Measurements from ENCODE around the gene CTNNA3. TPM values are rescaled to one million over a fixed set of nuclear protein-coding genes. Genes with fewer than 3 reads are reported as not detected.
"Not testable (repeated sequence)": the region's sequence is repeated elsewhere in the genome, so short reads cannot be mapped to it uniquely, and the experiment has no call there.

CTNNA3 gene
- polyA plus RNA-seq, 3 donors: 0.05 to 0.09 TPM; not detected in 1

DNA sequence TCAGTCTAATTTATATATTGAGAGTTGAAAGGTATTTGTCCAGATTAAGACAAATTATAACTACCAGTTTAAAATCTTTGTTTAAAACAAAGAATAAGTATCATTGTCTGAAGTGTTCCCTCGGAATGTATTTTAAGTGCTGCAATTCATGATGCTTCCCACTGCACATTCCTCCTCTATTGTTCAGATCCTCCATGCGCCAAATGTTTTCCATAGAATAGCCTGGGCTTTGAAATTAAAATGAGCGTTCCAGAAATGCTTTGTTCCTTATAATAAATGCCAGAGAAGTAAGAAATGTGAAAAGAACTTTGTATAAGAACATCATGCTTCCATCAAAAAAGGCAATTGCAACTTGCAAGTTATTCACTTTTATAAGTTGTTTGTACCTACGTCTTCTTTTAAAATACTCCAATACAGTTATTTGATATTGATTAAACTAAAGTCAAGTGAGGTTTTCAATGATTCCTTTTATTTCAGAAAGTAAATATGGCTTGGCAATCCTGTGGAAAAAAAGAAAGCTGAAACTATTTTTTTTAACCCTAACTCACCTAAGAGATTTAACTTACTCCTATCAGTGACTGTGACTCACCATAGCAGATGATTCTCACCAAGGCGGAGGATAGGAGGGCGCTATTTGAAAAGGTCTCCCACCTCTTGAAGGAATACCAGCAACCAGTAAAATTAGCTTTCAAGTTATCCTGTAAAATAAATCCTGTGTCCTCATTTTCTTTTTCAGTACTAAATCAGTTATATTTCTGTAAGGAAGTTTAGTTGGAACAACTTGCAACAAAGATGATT is 85.8 kb downstream of the CTNNA3 start:
- WGBS, 3 donors: 70 to 77% (median 70%) methylated on average over 6 of the region's 6 CpGs
- no peak overlapping the region for H3K27ac ChIP-seq (ENCODE audit: low read depth, low read length)

DNA sequence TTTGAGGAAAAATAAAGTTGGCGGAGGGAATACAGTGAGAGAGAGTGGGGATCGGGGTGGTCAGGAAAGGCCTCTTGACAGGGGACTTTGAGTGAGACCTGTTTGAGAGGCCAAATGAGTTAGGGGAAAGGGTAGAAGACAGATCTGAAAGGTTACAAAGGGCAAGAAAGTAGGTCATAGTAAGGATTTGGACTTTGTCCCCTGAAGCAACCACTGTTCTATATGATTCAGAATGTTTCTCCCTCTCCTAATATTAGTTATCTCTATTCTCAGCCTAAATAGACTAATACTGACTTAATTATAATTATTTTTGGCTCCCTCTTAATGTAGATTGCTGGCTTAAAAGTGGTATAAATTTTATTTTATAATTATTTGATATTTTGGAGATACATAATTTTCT is 88.0 kb downstream of the CTNNA3 start:
- WGBS, 3 donors: 93 to 96% (median 94%) methylated on average over 2 of the region's 2 CpGs
- H3K27ac ChIP-seq (ENCODE audit: low read depth, low read length): no peak overlapping the region

DNA sequence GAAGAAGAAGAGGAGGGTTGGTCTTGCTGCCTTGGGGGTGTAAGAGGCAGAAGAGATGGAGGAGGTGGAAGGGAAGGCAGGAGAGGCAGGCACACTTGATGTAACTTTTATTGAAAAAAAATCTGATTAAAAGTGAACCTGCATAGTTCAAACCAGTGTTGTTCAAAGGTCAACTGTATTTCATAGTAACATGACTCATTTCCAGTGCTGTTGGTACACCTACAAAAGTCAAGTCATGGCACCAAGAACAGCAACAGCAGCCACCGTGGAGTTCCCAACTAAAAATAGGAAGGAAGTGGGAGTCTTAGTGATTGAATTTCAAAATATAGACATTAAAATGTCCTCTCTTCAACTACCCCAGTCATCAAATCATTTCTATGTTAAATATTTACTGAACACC is 88.5 kb downstream of the CTNNA3 start:
- H3K27ac ChIP-seq (ENCODE audit: low read depth, low read length): no peak overlapping the region
- 27 to 41% (median 34%) methylated on average over 1 of the region's 1 CpG for WGBS, 3 donors

DNA sequence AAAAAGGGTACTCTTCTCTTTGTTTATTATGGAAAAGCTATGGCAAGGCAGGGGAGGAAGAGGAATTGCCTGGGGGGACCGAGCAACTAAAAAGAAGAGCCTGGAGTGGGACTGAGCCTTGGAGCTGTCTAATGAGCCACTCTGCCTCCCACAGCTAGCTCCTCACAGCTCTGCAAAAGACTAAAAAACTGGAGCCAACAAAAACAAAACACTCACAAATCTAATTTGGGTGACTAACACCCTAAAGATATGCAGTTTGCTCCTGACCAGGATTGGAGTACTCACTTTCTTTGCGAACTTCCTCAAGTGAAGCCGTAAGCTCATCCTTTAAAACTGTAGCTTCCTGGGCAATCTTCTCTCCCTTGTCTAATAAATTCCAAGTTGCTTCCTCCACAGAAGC is 89.4 kb downstream of the CTNNA3 start:
- no peak overlapping the region for H3K27ac ChIP-seq (ENCODE audit: low read depth, low read length)
- WGBS, 3 donors: 51 to 83% (median 64%) methylated on average over 3 of the region's 3 CpGs

DNA sequence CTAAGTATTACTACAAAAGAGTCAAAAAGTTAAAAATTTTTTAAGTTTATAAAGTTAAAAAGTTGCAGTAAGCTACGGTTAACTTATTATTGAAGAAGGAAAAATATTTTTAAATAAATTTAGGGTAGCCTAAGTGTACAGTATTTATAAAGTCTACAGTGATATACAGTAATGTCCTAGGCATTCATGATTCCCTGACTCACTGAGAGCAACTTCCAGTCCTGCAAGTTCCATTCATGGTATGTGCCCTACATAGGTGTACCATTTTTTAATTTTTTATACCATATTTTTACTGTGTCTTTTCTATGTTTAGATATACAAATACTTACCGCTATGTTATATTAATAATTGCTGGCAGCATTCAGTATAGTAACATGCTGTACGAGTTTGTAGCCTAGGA is 92.3 kb downstream of the CTNNA3 start:
- no peak overlapping the region for H3K27ac ChIP-seq (ENCODE audit: low read depth, low read length)
- WGBS, 3 donors: 93 to 94% (median 93%) methylated on average over 3 of the region's 3 CpGs

DNA sequence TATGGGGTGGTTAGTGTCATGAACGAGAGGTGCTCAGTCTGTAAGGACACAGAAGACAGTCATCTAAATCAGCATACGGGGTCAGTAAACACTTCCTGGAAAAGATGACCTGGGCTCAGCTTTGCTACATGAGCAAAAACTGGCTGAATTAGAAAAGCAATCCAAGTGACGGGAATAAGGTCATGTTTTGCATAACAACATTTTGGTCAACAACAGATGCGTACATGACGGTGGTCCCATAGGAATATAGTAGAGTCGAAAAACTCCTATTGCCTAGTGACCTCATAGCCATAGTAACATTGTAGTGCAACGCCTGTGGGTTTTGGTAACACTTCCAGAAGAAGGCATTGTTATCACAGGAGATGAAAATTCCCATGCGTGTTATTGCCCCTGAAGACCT is 92.9 kb downstream of the CTNNA3 start:
- 76 to 84% (median 83%) methylated on average over 8 of the region's 8 CpGs for WGBS, 3 donors
- H3K27ac ChIP-seq (ENCODE audit: low read depth, low read length): no peak overlapping the region

DNA sequence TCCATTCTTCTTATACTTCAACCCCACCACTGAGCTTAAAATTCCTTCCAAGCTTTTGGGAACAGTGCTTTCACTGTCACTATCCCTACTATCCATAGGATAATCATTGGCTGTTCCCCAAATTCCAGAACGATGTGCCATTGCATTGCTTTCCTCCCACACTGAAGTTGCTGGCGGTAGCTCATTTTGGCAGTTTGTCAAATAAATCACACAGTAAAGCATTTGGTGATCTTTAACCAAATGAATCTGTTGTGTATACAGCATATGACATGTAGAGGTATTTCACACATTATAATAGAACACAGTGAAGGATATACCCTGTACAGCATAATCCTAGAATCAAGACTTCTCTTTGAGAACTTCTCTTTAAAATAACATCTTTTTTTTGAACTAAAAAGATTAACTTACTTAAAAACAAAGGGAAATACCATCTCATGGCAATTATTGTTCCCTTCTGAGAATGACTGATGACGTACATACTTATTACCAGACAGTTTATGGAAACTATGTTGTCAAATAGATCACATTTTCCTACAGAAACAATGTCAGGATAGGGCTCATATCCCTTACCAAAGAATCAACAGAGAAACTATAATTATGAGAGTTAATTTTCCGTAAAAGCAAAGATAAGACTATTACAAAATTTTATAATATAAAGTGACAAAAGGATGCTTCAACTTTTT is 93.6 kb downstream of the CTNNA3 start:
- 55 to 62% (median 59%) methylated on average over 4 of the region's 4 CpGs for WGBS, 3 donors
- H3K27ac ChIP-seq (ENCODE audit: low read depth, low read length): no peak overlapping the region

DNA sequence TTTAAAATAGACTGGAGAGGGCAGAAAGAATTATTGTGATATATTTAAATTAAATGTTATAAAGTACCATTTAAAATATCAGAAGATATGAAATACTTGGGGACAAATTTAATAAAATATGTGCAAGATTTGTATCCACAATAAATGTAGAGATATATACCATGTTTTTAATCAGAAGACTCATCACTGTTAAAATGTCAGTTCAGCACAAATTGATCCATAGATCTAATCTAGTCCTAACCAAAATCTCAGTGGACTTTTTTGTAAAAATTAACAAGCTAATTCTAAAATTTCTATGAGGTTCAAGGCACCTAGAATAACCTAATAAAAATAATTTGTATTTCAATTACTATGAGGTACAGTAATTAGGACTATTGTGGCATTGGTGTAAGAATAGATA is 96.4 kb downstream of the CTNNA3 start:
- H3K27ac ChIP-seq (ENCODE audit: low read depth, low read length): no peak overlapping the region

DNA sequence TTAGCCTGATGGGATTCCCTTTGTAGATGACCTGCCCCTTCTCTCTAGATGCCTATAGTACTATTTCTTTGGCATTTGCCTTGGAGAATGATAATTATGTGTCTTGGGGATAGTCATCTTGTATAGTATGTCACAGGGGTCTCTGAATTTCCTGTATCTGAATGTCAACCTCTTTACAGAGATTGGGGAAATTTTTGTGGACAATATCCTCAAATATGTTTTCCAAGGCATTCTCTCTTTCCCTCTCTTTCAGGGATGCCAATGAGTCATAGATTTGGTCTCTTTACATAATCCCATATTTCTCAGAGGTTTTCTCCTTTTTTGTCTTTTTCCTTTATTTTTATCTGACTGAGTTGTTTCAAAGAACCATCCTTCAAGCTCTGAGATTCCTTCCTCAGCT is 99.4 kb downstream of the CTNNA3 start:
- H3K27ac ChIP-seq (ENCODE audit: low read depth, low read length): no peak overlapping the region

DNA sequence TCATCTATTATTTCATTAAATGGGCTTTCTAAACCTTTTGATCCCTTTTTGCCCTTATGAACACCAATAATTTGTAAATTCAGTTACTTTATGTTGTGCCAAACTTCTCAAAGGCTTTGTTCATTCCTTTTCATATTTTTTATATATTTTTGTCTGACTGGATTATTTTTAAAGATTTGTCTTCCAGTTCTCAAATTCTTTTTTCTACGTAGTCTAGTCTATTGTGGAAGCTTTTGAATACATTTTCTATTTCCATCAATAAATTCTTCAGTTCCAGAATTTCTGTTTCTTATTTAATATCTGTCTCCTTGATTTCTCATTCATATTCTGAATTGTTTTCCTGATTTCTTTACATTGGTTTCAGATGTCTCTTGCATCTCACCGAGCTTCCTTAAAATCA is 108.2 kb downstream of the CTNNA3 start:
- WGBS, 3 donors: 71 to 78% (median 75%) methylated on average over 2 of the region's 2 CpGs
- no peak overlapping the region for H3K27ac ChIP-seq (ENCODE audit: low read depth, low read length)

DNA sequence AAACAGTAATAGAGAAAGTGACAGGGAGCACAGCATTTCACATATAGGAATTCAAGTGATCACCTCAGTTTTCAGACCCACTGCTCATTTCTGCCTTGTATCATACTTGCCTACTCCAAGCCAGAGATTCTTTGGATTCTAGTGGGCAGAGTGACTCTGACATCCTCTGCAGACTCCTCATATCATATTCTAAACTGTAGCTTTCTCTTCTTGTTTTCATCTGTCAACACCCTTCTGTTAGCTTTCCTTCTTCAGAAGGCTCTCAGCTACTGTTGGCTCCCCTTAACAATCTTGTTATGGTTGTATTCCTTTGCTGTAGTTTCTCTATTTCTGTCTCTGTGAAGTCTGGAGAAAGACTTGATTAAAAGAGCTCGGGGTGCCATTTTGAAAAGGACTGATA is 120.5 kb downstream of the CTNNA3 start:
- H3K27ac ChIP-seq (ENCODE audit: low read depth, low read length): no peak overlapping the region
- whole genome bisulfite sequencing, 3 donors: 62 to 72% (median 69%) methylated on average over 1 of the region's 1 CpG

DNA sequence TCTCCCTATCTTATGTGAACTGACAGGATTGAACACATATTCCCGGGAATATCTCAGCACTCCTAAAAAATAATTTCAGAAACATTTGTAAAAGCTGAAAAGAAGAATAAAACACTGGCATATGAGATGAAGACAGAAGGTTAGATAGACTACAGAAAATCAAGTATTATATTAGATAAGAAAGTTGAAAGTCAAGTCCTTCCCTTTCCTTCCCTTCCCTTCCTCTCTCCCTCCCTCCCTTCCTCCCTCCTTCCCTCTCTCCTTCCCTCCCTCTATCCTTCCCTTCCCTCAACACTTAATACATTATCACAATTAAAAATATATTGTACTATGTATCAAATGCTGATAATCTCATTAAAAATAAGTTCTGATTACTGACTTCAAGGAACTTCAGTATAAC is 122.5 kb downstream of the CTNNA3 start:
- H3K27ac ChIP-seq (ENCODE audit: low read depth, low read length): no peak overlapping the region
- 72 to 91% (median 90%) methylated on average over 1 of the region's 1 CpG for WGBS, 3 donors

DNA sequence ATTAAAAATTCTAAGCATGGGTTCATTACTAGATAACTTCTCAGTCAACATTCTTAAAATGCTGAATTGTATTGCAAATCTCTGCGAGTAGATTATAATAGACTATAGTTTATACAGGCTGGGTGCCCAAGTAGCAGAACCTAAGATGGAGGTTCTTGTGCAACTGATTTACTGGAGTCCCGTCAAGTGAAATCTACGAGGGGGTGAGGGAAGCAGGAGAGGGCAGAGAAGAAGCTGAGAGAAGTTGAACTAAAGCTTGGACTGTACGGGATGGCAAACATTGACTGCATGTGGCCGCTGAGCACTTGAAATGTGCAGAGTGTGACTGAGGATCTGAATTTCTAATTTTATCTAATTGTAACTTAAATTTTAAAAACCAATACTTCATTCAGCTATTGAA is 124.5 kb downstream of the CTNNA3 start:
- whole genome bisulfite sequencing, 3 donors: 83 to 88% (median 87%) methylated on average over 5 of the region's 5 CpGs
- no peak overlapping the region for H3K27ac ChIP-seq (ENCODE audit: low read depth, low read length)

DNA sequence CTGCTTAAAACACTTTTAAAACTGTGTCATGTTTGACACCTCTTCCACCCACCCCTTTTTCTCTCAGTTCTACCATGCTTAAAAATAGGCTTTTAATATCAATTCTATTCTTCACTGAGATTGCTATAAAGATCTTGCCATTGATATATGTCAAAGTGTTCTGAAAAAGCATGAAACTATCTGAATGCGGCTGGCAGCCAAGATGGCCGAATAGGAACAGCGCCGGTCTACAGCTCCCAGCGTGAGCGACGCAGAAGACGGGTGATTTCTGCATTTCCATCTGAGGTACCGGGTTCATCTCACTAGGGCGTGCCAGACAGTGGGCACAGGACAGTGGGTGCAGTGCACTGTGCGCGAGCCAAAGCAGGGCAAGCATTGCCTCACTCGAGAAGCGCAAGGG is 137.7 kb downstream of the CTNNA3 start:
- H3K27ac ChIP-seq (ENCODE audit: low read depth, low read length): not testable (repeated sequence)
- whole genome bisulfite sequencing, 3 donors: 94 to 96% (median 95%) methylated on average over 14 of the region's 14 CpGs

DNA sequence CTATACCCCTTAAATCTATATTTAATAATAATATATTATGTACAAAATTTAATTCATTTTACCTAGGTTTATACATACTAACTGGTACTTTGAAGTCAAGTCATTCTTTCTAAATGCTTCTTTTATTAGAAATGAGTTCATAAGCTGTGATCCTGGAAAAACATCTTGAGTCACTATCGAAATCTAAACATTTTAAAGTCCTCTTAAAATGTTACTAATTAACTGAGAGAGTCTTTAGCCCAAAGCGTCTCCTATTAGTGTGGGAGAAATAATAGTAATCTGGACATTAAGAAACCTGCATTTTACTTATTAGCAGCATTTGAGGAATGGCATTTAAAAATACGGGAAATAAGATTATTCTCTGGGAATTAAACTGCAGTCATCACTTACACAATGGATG is 142.7 kb downstream of the CTNNA3 start:
- WGBS, 3 donors: 72 to 91% (median 86%) methylated on average over 3 of the region's 3 CpGs
- no peak overlapping the region for H3K27ac ChIP-seq (ENCODE audit: low read depth, low read length)

DNA sequence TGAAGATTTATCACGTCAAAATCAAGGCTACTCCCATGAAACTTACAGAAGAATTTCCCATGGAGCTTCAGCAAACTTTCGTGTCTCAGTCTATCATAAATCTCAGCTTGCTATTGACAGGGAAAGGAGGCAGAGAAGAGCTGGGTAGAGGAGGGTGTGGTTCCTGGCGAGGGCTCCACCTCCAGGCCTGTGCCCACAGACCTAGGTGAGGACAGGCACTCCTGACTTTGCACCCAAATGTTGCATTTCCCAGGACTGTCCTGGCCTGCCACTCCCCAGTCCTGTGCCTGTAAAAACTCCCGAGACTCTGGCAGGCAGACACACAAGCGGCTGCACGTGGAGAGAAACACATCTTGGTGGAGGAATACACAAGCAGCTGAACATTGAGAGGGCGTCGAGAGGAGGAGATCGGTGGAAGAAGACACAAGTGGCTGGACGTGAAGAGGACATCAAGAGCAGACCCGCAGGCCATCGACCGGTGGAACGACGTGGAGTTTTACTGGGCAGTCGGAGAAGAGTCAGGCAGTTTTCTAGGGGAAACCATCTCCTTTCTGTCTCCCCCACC is 145.1 kb downstream of the CTNNA3 start:
- WGBS, 3 donors: 67 to 84% (median 79%) methylated on average over 16 of the region's 16 CpGs
- no peak overlapping the region for H3K27ac ChIP-seq (ENCODE audit: low read depth, low read length)

DNA sequence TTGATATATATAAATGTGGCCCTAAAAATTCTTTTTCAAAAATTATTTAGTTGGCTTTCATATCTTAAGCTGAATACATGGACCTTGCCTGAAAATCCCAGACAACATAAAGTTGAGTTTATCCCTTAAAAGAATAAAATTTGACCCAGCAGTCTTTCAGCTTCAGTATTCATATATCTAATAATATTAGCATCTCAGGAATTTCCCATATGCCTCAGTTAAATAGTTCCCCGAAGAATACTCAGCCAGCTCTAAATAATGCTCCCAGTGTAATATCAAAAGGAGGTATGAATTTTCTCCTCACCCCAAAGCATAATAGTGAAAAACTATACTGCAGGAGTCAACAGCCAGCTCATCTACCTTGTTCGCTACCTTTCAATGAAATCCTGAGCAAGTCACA is 145.9 kb downstream of the CTNNA3 start:
- WGBS, 3 donors: 74 to 83% (median 79%) methylated on average over 2 of the region's 2 CpGs
- H3K27ac ChIP-seq (ENCODE audit: low read depth, low read length): no peak overlapping the region

DNA sequence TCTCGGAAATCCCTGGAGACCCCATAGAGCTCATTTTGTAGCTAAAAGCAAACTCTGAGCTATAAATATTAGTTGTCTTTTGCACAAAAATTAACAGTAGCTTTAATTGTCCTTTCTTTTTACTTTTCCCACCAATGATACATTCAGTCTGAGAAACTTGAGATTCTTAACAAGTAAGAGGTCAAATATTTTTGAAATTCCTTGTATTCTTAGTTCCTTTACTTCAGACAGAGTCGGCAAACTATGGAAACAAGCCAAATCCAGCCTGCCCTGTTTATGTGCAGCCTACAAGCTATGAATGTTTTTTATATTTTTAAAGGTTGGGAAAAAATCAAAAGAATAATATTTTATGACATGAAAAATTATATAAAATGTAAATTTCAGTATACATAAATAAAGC is 146.6 kb downstream of the CTNNA3 start:
- WGBS, 3 donors: 36 to 60% (median 41%) methylated on average over 2 of the region's 2 CpGs

DNA sequence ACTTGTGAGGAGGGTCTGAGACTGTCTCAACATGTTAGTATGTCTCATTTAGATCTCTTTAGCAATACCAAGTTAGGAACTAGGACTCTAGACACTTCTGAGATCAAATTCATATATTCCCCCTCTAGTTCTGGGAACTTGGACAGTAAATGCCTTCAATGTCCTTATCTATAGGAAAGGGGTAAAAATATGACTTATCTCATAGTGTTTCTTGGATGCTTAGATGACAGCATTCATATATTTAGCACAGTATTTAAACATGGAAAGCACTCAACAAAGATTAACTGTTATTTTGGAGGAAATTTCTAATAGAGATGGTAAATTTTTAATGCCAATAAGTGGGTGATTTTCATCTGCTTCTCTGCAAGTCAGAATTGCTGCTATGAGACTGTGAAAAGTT is 154.6 kb downstream of the CTNNA3 start:
- no peak overlapping the region for H3K27ac ChIP-seq (ENCODE audit: low read depth, low read length)

More for the DNA sequence above, 146.6 kb downstream of the CTNNA3 start:
- H3K27ac ChIP-seq (ENCODE audit: low read depth, low read length): no peak overlapping the region

DNA sequence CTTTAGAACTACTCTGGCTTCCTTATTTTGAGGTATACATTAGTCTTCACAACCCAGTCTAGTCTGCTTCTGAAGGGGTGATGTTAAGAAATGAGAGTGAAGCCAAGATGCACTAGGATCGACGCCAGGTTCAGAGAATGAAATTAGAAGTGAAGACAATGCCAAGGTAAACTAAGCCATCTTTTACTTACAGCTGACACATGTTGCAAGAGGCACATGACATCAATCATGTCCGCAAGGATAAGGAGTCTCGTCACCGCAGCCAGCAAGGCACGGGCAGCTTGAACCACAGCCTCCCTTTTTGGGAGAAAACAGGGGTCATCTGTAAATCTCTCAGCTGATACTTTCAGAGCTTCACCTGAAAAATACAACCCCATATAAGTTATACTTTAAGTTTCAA is 156.7 kb downstream of the CTNNA3 start:
- 45 to 55% (median 51%) methylated on average over 6 of the region's 6 CpGs for WGBS, 3 donors

More for the DNA sequence above, 156.7 kb downstream of the CTNNA3 start:
- H3K27ac ChIP-seq (ENCODE audit: low read depth, low read length): no peak overlapping the region

All from adipose tissue (tissue), 3 donors.